ENCODE results near the gene CXCL9.
"Not testable (repeated sequence)": the region's sequence is repeated elsewhere in the genome, so short reads cannot be mapped to it uniquely, and the experiment has no call there.

Gene CXCL9

GRCh38 chr4:76007089-76007862 is at the start of gene CXCL9:
Gene CXCL9, minus strand, starts transcription at chr4:76007509. Its CDS starts 60 bp downstream, at chr4:76007449.
- no peak for DNase-seq

- no peak for DNase-seq
Measured at GRCh38 chr4:76055421-76055820, 48.1 kb upstream of the CXCL9 start.

GRCh38 chr4:76055016-76055415 is 47.7 kb upstream of the CXCL9 start:
- DNase-seq: no peak

GRCh38 chr4:76053730-76054129 is 46.4 kb upstream of the CXCL9 start:
- DNase-seq: peak; percentile 34

GRCh38 chr4:76050560-76051050 is 43.3 kb upstream of the CXCL9 start:
- not testable (repeated sequence) for DNase-seq

- DNase-seq: not testable (repeated sequence)
Measured at GRCh38 chr4:76049860-76050416, 42.6 kb upstream of the CXCL9 start.

GRCh38 chr4:76044686-76045085 is 37.4 kb upstream of the CXCL9 start:
- DNase-seq: not testable (repeated sequence)

GRCh38 chr4:76043306-76043705 is 36.0 kb upstream of the CXCL9 start:
- not testable (repeated sequence) for DNase-seq

GRCh38 chr4:76042241-76042998 is 35.1 kb upstream of the CXCL9 start:
- not testable (repeated sequence) for DNase-seq

- no peak for DNase-seq
Measured at GRCh38 chr4:76036855-76037254, 29.5 kb upstream of the CXCL9 start.

GRCh38 chr4:76035799-76036380 is 28.6 kb upstream of the CXCL9 start, which contains the start of gene CXCL11:
Gene CXCL11, minus strand, starts transcription at chr4:76036070. Its CDS starts 83 bp downstream, at chr4:76035987.
- no peak for DNase-seq

- no peak for DNase-seq
Measured at GRCh38 chr4:76035141-76035540, 27.8 kb upstream of the CXCL9 start.

GRCh38 chr4:76029300-76029699 is 22.0 kb upstream of the CXCL9 start:
- DNase-seq: no peak

GRCh38 chr4:76028350-76028765 is 21.0 kb upstream of the CXCL9 start:
- peak; percentile 20 for DNase-seq

- DNase-seq: no peak
Measured at GRCh38 chr4:76024065-76024464, 16.8 kb upstream of the CXCL9 start.

- no peak for DNase-seq
Measured at GRCh38 chr4:76023389-76023788, 16.1 kb upstream of the CXCL9 start, which contains the start of gene CXCL10. Gene CXCL10, minus strand, starts transcription at chr4:76023497. Its CDS starts 66 bp downstream, at chr4:76023431.

- DNase-seq: no peak
Measured at GRCh38 chr4:76022677-76023076, 15.4 kb upstream of the CXCL9 start.

- no peak for DNase-seq
Measured at GRCh38 chr4:76022031-76022430, 14.7 kb upstream of the CXCL9 start.

GRCh38 chr4:76017056-76017686 is 9.9 kb upstream of the CXCL9 start:
- no peak for DNase-seq

GRCh38 chr4:76016393-76016792 is 9.1 kb upstream of the CXCL9 start:
- DNase-seq: no peak

- DNase-seq: no peak
Measured at GRCh38 chr4:76013540-76013939, 6.2 kb upstream of the CXCL9 start.

- DNase-seq: no peak
Measured at GRCh38 chr4:76012388-76012801, 5.1 kb upstream of the CXCL9 start.

Measured in retina (tissue), 1 donor.